ENCODE results near the gene SORBS1. TPM values are rescaled to one million over a fixed set of nuclear protein-coding genes. Genes with fewer than 3 reads are reported as not detected.

The SORBS1 gene
- total RNA-seq, 1 donor from 2014 or later, result 5.1 TPM

DNA sequence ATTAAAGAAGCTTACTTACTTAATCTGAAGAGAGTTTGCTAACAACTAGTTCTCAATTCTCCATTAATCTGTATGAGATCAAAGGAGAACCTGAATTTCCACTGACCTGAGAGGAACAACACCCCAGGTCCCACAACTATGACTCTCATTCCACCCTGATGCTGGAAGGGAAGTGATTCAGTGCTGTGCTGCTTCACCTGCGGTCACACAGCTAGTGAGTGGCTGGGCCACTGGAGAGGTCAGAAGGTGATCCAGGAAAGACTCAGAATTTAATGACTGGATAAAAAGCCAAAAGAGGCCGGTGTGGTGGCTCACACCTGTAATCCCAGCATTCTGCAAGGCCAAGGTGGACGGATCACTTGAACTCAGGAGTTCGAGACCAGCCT, 23.6 kb downstream of the SORBS1 start:
- no peak for DNase-seq (ENCODE audit: low read depth)
- TF ChIP-seq EZH2 (IDR thresholded peaks at IDR 0.05; ENCODE audit: insufficient read depth, low read length), result no peak
- TF ChIP-seq, protein P1, sequence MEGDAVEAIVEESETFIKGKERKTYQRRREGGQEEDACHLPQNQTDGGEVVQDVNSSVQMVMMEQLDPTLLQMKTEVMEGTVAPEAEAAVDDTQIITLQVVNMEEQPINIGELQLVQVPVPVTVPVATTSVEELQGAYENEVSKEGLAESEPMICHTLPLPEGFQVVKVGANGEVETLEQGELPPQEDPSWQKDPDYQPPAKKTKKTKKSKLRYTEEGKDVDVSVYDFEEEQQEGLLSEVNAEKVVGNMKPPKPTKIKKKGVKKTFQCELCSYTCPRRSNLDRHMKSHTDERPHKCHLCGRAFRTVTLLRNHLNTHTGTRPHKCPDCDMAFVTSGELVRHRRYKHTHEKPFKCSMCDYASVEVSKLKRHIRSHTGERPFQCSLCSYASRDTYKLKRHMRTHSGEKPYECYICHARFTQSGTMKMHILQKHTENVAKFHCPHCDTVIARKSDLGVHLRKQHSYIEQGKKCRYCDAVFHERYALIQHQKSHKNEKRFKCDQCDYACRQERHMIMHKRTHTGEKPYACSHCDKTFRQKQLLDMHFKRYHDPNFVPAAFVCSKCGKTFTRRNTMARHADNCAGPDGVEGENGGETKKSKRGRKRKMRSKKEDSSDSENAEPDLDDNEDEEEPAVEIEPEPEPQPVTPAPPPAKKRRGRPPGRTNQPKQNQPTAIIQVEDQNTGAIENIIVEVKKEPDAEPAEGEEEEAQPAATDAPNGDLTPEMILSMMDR (IDR thresholded peaks at IDR 0.05; ENCODE audit: insufficient read depth, low read depth, low read length), result no peak
- Histone ChIP-seq H2AFZ (ENCODE audit: low read depth, low read length) (no peak overlapping the region), H3K79me2 (ENCODE audit: insufficient read depth, low read length) (no peaks in the 10 kb centered on the region), H3K27ac (ENCODE audit: low read depth, low read length) (no peak overlapping the region), H3K9ac (ENCODE audit: low read length) (no peak overlapping the region), H4K20me1 (ENCODE audit: insufficient read depth, low read length) (no peaks in the 10 kb centered on the region), H3K9me3 (ENCODE audit: insufficient read depth, low read depth, low read length) (no peaks in the 10 kb centered on the region), H3K4me2 (ENCODE audit: low read length) (no peak overlapping the region), H3K36me3 (ENCODE audit: insufficient read depth, low read length) (no peaks in the 10 kb centered on the region), H3K4me1 (ENCODE audit: insufficient read depth, low read length) (peaks cover 4% of the 10 kb centered on the region), H3K27me3 (ENCODE audit: insufficient read depth, low read length) (no peaks in the 10 kb centered on the region), H3K4me3 (ENCODE audit: insufficient read depth, low read depth, low read length) (no peak overlapping the region)
- H3K36me3 Mint-ChIP-seq (ENCODE audit: low read depth, unreplicated experiment), result peaks cover 4% of the 10 kb centered on the region
- H3K9me3 Mint-ChIP-seq (ENCODE audit: unreplicated experiment), result no peaks in the 10 kb centered on the region
- H3K4me3 Mint-ChIP-seq (ENCODE audit: unreplicated experiment), result no peak overlapping the region
- peaks cover 12% of the 10 kb centered on the region for H3K4me1 Mint-ChIP-seq (ENCODE audit: low read depth, unreplicated experiment)
- no peak for FAIRE-seq
- peaks cover 7% of the 10 kb centered on the region for H3K27me3 Mint-ChIP-seq (ENCODE audit: low read depth, unreplicated experiment)
- no peak overlapping the region for H3K27ac Mint-ChIP-seq (ENCODE audit: unreplicated experiment)

DNA sequence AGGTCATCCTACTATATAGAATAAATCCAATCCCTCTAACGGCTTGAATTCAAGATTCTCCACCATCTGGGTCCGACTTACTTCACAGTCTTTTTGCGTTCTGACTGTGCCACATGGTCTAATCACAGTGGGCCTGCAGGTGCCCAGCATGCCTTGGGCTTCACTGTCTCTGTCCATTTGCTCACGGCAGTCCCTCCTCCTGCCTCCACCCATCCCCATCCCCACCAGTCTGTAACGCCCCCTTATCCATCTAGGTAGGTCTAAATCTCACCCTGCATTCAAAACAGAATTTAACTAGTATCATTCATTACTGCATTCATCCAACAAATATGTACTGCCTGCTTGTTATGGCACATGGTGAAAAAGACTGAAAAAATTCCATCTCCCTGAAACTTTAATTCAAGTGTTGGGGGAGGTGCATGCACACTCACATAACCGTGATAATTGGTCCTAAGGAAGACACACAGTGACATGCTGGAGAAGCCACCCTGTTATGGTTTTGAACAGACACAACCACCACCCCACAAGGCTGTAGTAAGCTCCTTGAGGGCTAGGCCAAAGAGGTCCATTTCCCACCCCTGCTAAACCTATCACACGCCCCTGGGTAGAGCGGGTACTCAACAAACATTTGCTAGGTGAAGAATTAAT, 24.2 kb downstream of the SORBS1 start:
- H3K27me3 ChIP-seq (ENCODE audit: insufficient read depth, low read length), result no peaks in the 10 kb centered on the region
- Mint-ChIP-seq H3K4me1 (ENCODE audit: low read depth, unreplicated experiment) (peaks cover 16% of the 10 kb centered on the region), H3K4me3 (ENCODE audit: unreplicated experiment) (no peak overlapping the region), H3K36me3 (ENCODE audit: low read depth, unreplicated experiment) (peaks cover 4% of the 10 kb centered on the region), H3K27ac (ENCODE audit: unreplicated experiment) (no peak overlapping the region), H3K27me3 (ENCODE audit: low read depth, unreplicated experiment) (peaks cover 7% of the 10 kb centered on the region), H3K9me3 (ENCODE audit: unreplicated experiment) (no peaks in the 10 kb centered on the region)
- no peaks in the 10 kb centered on the region for H4K20me1 ChIP-seq (ENCODE audit: insufficient read depth, low read length)
- H3K4me1 ChIP-seq (ENCODE audit: insufficient read depth, low read length), result peaks cover 4% of the 10 kb centered on the region
- H3K9ac ChIP-seq (ENCODE audit: low read length), result no peak overlapping the region
- TF ChIP-seq, protein P1 (IDR thresholded peaks at IDR 0.05; ENCODE audit: insufficient read depth, low read depth, low read length), result no peak
- TF ChIP-seq EZH2 (IDR thresholded peaks at IDR 0.05; ENCODE audit: insufficient read depth, low read length), result no peak
- H3K79me2 ChIP-seq (ENCODE audit: insufficient read depth, low read length), result no peaks in the 10 kb centered on the region
- DNase-seq (ENCODE audit: low read depth), result peak; percentile 44
- no peak overlapping the region for H3K4me2 ChIP-seq (ENCODE audit: low read length)
- H3K4me3 ChIP-seq (ENCODE audit: insufficient read depth, low read depth, low read length), result no peak overlapping the region
- no peaks in the 10 kb centered on the region for H3K36me3 ChIP-seq (ENCODE audit: insufficient read depth, low read length)
- no peak overlapping the region for H3K27ac ChIP-seq (ENCODE audit: low read depth, low read length)
- no peak overlapping the region for H2AFZ ChIP-seq (ENCODE audit: low read depth, low read length)
- FAIRE-seq, result no peak
- no peaks in the 10 kb centered on the region for H3K9me3 ChIP-seq (ENCODE audit: insufficient read depth, low read depth, low read length)

DNA sequence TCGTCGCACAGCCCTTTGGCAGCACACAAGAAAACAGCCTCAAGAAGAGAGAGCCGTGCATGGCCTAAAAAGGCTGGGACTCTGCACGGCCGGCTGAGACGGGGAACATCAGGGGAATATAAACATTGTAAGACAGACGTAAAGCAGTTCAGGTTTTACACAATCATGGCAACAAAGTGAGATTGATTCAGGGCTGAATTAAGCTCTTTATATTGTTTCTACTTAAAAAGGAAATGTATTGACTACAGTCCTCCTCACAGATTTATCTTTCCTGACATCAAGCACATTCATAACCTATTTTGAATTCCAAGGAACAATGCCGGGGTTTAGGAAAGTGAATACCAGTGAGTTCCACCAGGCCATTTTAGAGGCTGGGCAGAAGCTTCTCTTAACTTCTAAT, 25.2 kb downstream of the SORBS1 start:
- Histone ChIP-seq H3K27me3 (ENCODE audit: insufficient read depth, low read length) (no peaks in the 10 kb centered on the region), H3K4me1 (ENCODE audit: insufficient read depth, low read length) (peaks cover 4% of the 10 kb centered on the region), H3K79me2 (ENCODE audit: insufficient read depth, low read length) (no peaks in the 10 kb centered on the region), H3K9ac (ENCODE audit: low read length) (no peak overlapping the region), H3K27ac (ENCODE audit: low read depth, low read length) (no peak overlapping the region), H3K4me3 (ENCODE audit: insufficient read depth, low read depth, low read length) (no peak overlapping the region), H2AFZ (ENCODE audit: low read depth, low read length) (peak overlapping the region; percentile 36), H3K36me3 (ENCODE audit: insufficient read depth, low read length) (no peaks in the 10 kb centered on the region), H4K20me1 (ENCODE audit: insufficient read depth, low read length) (no peaks in the 10 kb centered on the region), H3K4me2 (ENCODE audit: low read length) (no peak overlapping the region), H3K9me3 (ENCODE audit: insufficient read depth, low read depth, low read length) (no peaks in the 10 kb centered on the region)
- Mint-ChIP-seq H3K9me3 (ENCODE audit: unreplicated experiment) (no peaks in the 10 kb centered on the region), H3K4me3 (ENCODE audit: unreplicated experiment) (no peak overlapping the region), H3K36me3 (ENCODE audit: low read depth, unreplicated experiment) (peaks cover 4% of the 10 kb centered on the region), H3K27ac (ENCODE audit: unreplicated experiment) (peak overlapping the region; percentile 20), H3K27me3 (ENCODE audit: low read depth, unreplicated experiment) (peaks cover 7% of the 10 kb centered on the region), H3K4me1 (ENCODE audit: low read depth, unreplicated experiment) (peaks cover 16% of the 10 kb centered on the region)
- peak; percentile 85 for DNase-seq (ENCODE audit: low read depth)
- FAIRE-seq, result no peak
- TF ChIP-seq EZH2 (IDR thresholded peaks at IDR 0.05; ENCODE audit: insufficient read depth, low read length), result no peak
- TF ChIP-seq, protein P1 (IDR thresholded peaks at IDR 0.05; ENCODE audit: insufficient read depth, low read depth, low read length), result no peak

Data from astrocyte (in vitro differentiated cells and primary cell).